Mammary epithelial cell (primary cell): ENCODE data around the gene EP400.

Source experiments
- EZH2 ChIP-seq: IDR thresholded peaks from 2 replicates; pipeline ENCODE4 v1.6.1; 2012; ENCODE audit warnings: low read length, inconsistent platforms, borderline replicate concordance
- TF ChIP-seq, protein P1 (sequence below), 2 donors: IDR thresholded peaks in 1 of 2; conservative IDR thresholded peaks in 1 of 2; 2 replicates each; pipeline ENCODE4 v1.5.1; 2011 to 2012; ENCODE audit warnings: inconsistent platforms in 2 of 2, low read length in 2 of 2, mild to moderate bottlenecking in 2 of 2, control low read depth in 1 of 2, low read depth in 1 of 2; ENCODE audit not compliant: insufficient read depth in 1 of 2; ENCODE audit errors: extremely low read depth in 1 of 2

DNA sequence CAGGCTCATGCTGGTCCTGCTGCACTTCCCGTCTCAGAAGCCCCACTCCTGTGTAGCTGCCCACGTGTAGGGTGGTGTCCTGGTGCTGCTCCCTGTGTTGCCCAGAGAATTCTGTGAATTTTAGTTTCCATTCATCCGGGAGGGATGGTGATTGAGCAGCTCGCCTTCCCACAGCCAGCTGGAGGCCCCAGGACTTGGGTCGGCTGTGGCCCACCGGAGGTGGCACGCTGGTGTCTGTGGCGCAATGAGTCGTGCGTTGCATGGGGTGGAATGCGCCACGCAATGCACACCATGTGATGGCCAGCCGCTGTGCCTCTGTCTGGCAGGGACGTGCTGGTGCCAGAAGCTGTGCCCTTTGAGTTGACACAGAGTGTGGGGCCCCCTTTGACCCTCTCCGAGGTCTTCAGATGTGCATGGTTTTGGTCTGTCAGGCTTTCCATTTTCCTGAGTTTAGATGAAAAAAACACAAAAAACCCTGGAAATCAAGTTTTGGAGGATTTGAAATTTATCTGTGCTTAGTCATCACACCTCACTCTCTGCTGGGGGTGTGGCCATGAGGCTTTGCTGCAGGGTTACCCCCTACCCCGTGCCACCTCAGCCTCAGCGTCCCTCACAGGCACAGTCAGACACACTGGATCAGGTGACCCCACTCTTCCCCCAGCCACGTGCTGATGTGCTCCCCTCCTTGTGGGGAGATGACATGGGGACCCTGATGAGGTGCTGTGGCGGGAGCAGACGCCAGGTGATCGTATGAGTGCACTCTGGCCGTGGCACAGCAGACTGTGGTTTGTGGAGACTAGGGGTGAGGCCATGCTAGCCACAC lies 64.6 kb downstream of the EP400 start:
- TF ChIP-seq, protein P1, sequence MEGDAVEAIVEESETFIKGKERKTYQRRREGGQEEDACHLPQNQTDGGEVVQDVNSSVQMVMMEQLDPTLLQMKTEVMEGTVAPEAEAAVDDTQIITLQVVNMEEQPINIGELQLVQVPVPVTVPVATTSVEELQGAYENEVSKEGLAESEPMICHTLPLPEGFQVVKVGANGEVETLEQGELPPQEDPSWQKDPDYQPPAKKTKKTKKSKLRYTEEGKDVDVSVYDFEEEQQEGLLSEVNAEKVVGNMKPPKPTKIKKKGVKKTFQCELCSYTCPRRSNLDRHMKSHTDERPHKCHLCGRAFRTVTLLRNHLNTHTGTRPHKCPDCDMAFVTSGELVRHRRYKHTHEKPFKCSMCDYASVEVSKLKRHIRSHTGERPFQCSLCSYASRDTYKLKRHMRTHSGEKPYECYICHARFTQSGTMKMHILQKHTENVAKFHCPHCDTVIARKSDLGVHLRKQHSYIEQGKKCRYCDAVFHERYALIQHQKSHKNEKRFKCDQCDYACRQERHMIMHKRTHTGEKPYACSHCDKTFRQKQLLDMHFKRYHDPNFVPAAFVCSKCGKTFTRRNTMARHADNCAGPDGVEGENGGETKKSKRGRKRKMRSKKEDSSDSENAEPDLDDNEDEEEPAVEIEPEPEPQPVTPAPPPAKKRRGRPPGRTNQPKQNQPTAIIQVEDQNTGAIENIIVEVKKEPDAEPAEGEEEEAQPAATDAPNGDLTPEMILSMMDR (conservative IDR thresholded peaks at IDR 0.05 in 1 of 2, IDR thresholded peaks at IDR 0.05 in 1 of 2; ENCODE audit: extremely low read depth in 1 of 2, insufficient read depth in 1 of 2, low read depth in 1 of 2, low read length in 2 of 2): no peak
- TF ChIP-seq EZH2: no peak
